Naive thymus-derived CD4-positive, alpha-beta T cell (primary cell): ENCODE measurements around the gene TPMT. TPM values are rescaled to one million over a fixed set of nuclear protein-coding genes. Genes with fewer than 3 reads are reported as not detected.
"Not testable (repeated sequence)": the region's sequence is repeated elsewhere in the genome, so short reads cannot be mapped to it uniquely, and the experiment has no call there.

Experiments used
- ATAC-seq: fragments of 150-1000 bp; cut with Tn5 transposase; 2 replicates; pipeline ENCODE4 v1.10.0; 2021; ENCODE audit warnings: mild to moderate bottlenecking, moderate library complexity
- CTCF ChIA-PET: fragments of 350-600 bp; sonication (Branson Sonifier 250); formaldehyde crosslinking; loops from one replicate; lab custom pipeline; 2021; ENCODE audit warnings: antibody characterized with exemption; lab: Charles Lee
- POLR2A ChIA-PET: fragments of 350-600 bp; sonication (Branson Sonifier 250); formaldehyde crosslinking; loops from one replicate; lab custom pipeline; 2021; ENCODE audit warnings: antibody characterized with exemption, inconsistent platforms; lab: Charles Lee
- DNase-seq, 9 donors: peaks; one replicate each; pipeline versions ENCODE4 v3.0.0 to v3.0.0-alpha.2; 2020 to 2022; ENCODE audit warnings: mixed read lengths in 1 of 9
- H3K27ac ChIP-seq: one replicate; pipeline ENCODE4 v1.7.0; 2013; ENCODE audit warnings: mild to moderate bottlenecking, low read depth, low read length, moderate library complexity
- H3K27me3 ChIP-seq, 2 donors: one replicate each; pipeline ENCODE4 v1.7.0; 2013; ENCODE audit warnings: low read length in 2 of 2, mild to moderate bottlenecking in 2 of 2, moderate library complexity in 2 of 2; ENCODE audit not compliant: control insufficient read depth in 2 of 2, insufficient read depth in 2 of 2
- H3K36me3 ChIP-seq, 3 experiments: 1 replicate in 2 of 3; 2 replicates in 1 of 3; pipeline ENCODE4 v1.7.0; 2013; ENCODE audit warnings: low read length in 3 of 3, mild to moderate bottlenecking in 3 of 3, moderate library complexity in 1 of 3; ENCODE audit not compliant: insufficient read depth in 3 of 3, control insufficient read depth in 2 of 3
- H3K4me1 ChIP-seq, 2 donors: one replicate each; pipeline ENCODE4 v1.7.0; 2013; ENCODE audit warnings: low read length in 2 of 2, mild to moderate bottlenecking in 2 of 2, moderate library complexity in 1 of 2; ENCODE audit not compliant: control insufficient read depth in 2 of 2, insufficient read depth in 2 of 2
- H3K4me3 ChIP-seq: 2 replicates; pipeline ENCODE4 v1.7.0; 2013; ENCODE audit warnings: mild to moderate bottlenecking, low read length
- H3K9me3 ChIP-seq, 3 experiments: 1 replicate in 2 of 3; 2 replicates in 1 of 3; pipeline ENCODE4 v1.7.0; 2013; ENCODE audit warnings: low read length in 3 of 3; ENCODE audit not compliant: control insufficient read depth in 2 of 3
- H3K27ac Mint-ChIP-seq, 9 donors: one replicate each; pipeline ENCODE4 v1.8.0; 2020 to 2022; ENCODE audit warnings: mixed read lengths in 9 of 9, mild to moderate bottlenecking in 8 of 9, moderate library complexity in 5 of 9, inconsistent platforms in 2 of 9
- H3K27me3 Mint-ChIP-seq, 5 donors: one replicate each; pipeline ENCODE4 v1.8.0; 2021 to 2022; ENCODE audit warnings: mixed read lengths in 5 of 5, mild to moderate bottlenecking in 1 of 5
- H3K36me3 Mint-ChIP-seq, 5 donors: one replicate each; pipeline ENCODE4 v1.8.0; 2020 to 2022; ENCODE audit warnings: mixed read lengths in 5 of 5, mild to moderate bottlenecking in 3 of 5, inconsistent platforms in 1 of 5
- H3K4me1 Mint-ChIP-seq, 7 donors: one replicate each; pipeline ENCODE4 v1.8.0; 2020 to 2022; ENCODE audit warnings: mixed read lengths in 7 of 7, mild to moderate bottlenecking in 3 of 7, inconsistent platforms in 1 of 7
- H3K4me3 Mint-ChIP-seq, 10 donors: one replicate each; pipeline ENCODE4 v1.8.0; 2020 to 2022; ENCODE audit warnings: mild to moderate bottlenecking in 10 of 10, mixed read lengths in 10 of 10, moderate library complexity in 6 of 10, inconsistent platforms in 2 of 10
- H3K9me3 Mint-ChIP-seq, 11 donors: one replicate each; pipeline ENCODE4 v1.8.0; 2020 to 2022; ENCODE audit warnings: mixed read lengths in 11 of 11, mild to moderate bottlenecking in 4 of 11, inconsistent platforms in 1 of 11, moderate library complexity in 1 of 11
- intact Hi-C, 2 donors: fragments of 100-400 bp; cut with micrococcal nuclease; formaldehyde crosslinking; loops; one replicate each; pipeline ENCODE4 v1.15.1; 2023
- polyA plus RNA-seq, 2 donors: library from polyadenylated mRNA; unstranded; fragments of 300-500 nt; fragmentation: Illumina TruSeq; gene quantifications; one replicate each; pipeline ENCODE4 v1.2.3, GENCODE V29; 2021
- total RNA-seq, 6 experiments: library from RNA in 5 of 6; stranded (reverse) in 5 of 6; gene quantifications; 1 replicate in 5 of 6; 2 replicates in 1 of 6; pipeline ENCODE4 v1.2.3 and lab custom pipeline; 2021 to 2026

TPMT gene
- total and polyA plus RNA-seq, 7 experiments from 2014 or later = 2.9 to 13.1 (median 6.0) TPM

GRCh38 chr6:18177286-18177965, 22.5 kb upstream of the TPMT start:
- ChIA-PET POLR2A (no interaction called here), CTCF (no interaction called here)
- H3K4me3 ChIP-seq = no peak overlapping the region
- no peaks in the 10 kb centered on the region for H3K9me3 ChIP-seq
- H3K4me1 Mint-ChIP-seq = peaks cover 0 to 31% (median 12%) of the 10 kb centered on the region in 7 donors
- H3K4me1 ChIP-seq = no peaks in the 10 kb centered on the region
- H3K36me3 ChIP-seq = peaks cover 0 to 9% (median 0%) of the 10 kb centered on the region in 3 experiments
- H3K9me3 Mint-ChIP-seq = peaks cover 0 to 3% (median 0%) of the 10 kb centered on the region in 11 donors
- no peaks in the 10 kb centered on the region for H3K27me3 ChIP-seq
- no peak for ATAC-seq
- H3K27ac Mint-ChIP-seq = no peak overlapping the region
- peaks cover 17 to 78% (median 62%) of the 10 kb centered on the region in 5 donors for H3K36me3 Mint-ChIP-seq
- intact Hi-C loops = no loop called here
- H3K27me3 Mint-ChIP-seq = no peaks in the 10 kb centered on the region
- no peak overlapping the region for H3K27ac ChIP-seq
- no peak for DNase-seq
- H3K4me3 Mint-ChIP-seq = no peak overlapping the region

DNA sequence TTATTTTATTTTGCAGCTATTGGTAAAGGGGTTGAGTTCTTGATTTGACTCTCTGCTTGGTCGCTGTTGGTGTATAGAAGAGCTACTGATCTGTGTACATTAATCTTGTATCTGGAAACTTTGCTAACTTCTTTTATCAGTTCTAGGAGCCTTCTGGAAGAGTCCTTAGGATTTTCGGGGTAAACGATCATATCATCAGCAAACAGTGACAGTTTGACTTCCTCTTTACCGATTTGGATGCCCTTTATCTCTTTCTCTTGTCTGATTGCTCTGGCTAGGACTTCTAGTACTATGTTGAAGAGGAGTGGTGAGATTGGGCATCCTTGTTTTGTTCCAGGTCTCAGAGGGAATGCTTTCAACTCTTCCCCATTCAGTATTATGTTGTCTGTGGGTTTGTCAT, 21.3 kb upstream of the TPMT start:
- intact Hi-C loops, ATAC-seq, H3K27me3 ChIP-seq, H3K27ac ChIP-seq, POLR2A ChIA-PET, H3K9me3 Mint-ChIP-seq, H3K4me3 Mint-ChIP-seq, H3K4me3 ChIP-seq, H3K9me3 ChIP-seq, H3K4me1 ChIP-seq, DNase-seq, CTCF ChIA-PET, H3K27me3 Mint-ChIP-seq: not testable (repeated sequence)
- H3K4me1 Mint-ChIP-seq = peaks cover 0 to 31% (median 10%) of the 10 kb centered on the region in 7 donors
- H3K36me3 Mint-ChIP-seq = peaks cover 18 to 76% (median 56%) of the 10 kb centered on the region in 5 donors
- H3K27ac Mint-ChIP-seq = peak overlapping the region in 1 of 9 donors; percentile 1
- peaks cover 0 to 13% (median 4%) of the 10 kb centered on the region in 3 experiments for H3K36me3 ChIP-seq

DNA sequence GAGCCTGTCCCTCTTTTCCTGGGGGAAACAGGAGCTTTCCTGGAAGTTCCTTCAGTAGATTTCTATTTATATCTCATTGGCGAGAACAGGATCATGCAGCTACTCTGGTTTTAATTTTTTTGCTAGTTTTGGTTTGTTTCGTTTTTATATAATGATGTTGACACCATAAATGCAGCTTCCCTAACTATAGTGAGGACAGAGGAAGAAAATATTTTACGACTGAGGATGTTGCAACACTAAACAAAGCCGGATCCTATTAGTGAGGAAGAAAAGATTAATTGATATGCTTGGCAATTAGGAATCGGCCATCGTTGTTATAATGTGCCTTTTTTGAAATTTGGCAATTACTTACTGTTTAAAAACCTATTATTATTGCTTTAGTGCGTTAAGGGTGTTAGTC, 17.0 kb upstream of the TPMT start:
- H3K27me3 Mint-ChIP-seq = no peaks in the 10 kb centered on the region
- Histone ChIP-seq H3K4me1 (no peaks in the 10 kb centered on the region), H3K36me3 (peaks cover 0 to 27% (median 11%) of the 10 kb centered on the region in 3 experiments), H3K9me3 (no peaks in the 10 kb centered on the region), H3K27ac (no peak overlapping the region), H3K27me3 (no peaks in the 10 kb centered on the region), H3K4me3 (no peak overlapping the region)
- ChIA-PET POLR2A (no interaction called here), CTCF (no interaction called here)
- peaks cover 0 to 9% (median 3%) of the 10 kb centered on the region in 11 donors for H3K9me3 Mint-ChIP-seq
- no peak overlapping the region for H3K4me3 Mint-ChIP-seq
- peaks cover 20 to 65% (median 47%) of the 10 kb centered on the region in 5 donors for H3K36me3 Mint-ChIP-seq
- H3K27ac Mint-ChIP-seq = no peak overlapping the region
- peaks cover 0 to 14% (median 6%) of the 10 kb centered on the region in 7 donors for H3K4me1 Mint-ChIP-seq
- ATAC-seq (no peak), DNase-seq (no peak)
- intact Hi-C loops = no loop called here

DNA sequence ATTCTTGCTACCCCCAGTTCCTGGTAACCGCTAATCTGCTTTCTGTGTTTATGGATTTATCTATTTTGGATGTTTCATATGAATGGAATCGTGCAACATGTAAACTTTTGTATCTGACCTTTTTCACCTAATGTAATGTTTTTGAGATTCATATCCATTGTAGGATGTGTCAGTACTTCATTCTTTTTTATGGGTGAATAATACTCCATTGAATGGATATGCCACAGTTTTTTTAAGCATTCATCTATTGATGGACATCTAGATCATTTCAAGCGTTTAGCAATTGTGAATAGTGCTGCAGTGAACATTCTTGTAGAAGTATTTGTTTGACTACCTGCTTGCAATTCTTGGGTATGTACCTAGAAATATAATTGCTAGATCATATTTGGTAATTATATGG, 13.4 kb upstream of the TPMT start:
- no peak overlapping the region for H3K27ac Mint-ChIP-seq
- POLR2A ChIA-PET = no interaction called here
- H3K36me3 Mint-ChIP-seq = peaks cover 8 to 37% (median 26%) of the 10 kb centered on the region in 5 donors
- CTCF ChIA-PET = no interaction called here
- no peak overlapping the region for H3K4me3 Mint-ChIP-seq
- DNase-seq = no peak
- H3K36me3 ChIP-seq = peaks cover 0 to 41% (median 11%) of the 10 kb centered on the region in 3 experiments
- H3K4me1 Mint-ChIP-seq = peaks cover 0 to 2% (median 0%) of the 10 kb centered on the region in 7 donors
- H3K9me3 Mint-ChIP-seq = peaks cover 0 to 9% (median 2%) of the 10 kb centered on the region in 11 donors
- no peaks in the 10 kb centered on the region for H3K27me3 Mint-ChIP-seq
- no peak overlapping the region for H3K27ac ChIP-seq
- intact Hi-C loops = no loop called here
- no peak for ATAC-seq
- no peaks in the 10 kb centered on the region for H3K4me1 ChIP-seq
- no peaks in the 10 kb centered on the region for H3K27me3 ChIP-seq
- H3K4me3 ChIP-seq = no peak overlapping the region
- no peaks in the 10 kb centered on the region for H3K9me3 ChIP-seq

- Histone ChIP-seq H3K27me3 (no peaks in the 10 kb centered on the region), H3K36me3 (peaks cover 1 to 53% (median 7%) of the 10 kb centered on the region in 3 experiments), H3K27ac (no peak overlapping the region), H3K4me1 (no peaks in the 10 kb centered on the region), H3K4me3 (no peak overlapping the region), H3K9me3 (no peaks in the 10 kb centered on the region)
- no peak overlapping the region for H3K4me3 Mint-ChIP-seq
- H3K4me1 Mint-ChIP-seq = peaks cover 0 to 3% (median 0%) of the 10 kb centered on the region in 7 donors
- POLR2A ChIA-PET = no interaction called here
- peaks cover 8 to 45% (median 31%) of the 10 kb centered on the region in 5 donors for H3K36me3 Mint-ChIP-seq
- DNase-seq (no peak), ATAC-seq (peak; percentile 45)
- peaks cover 0 to 9% (median 2%) of the 10 kb centered on the region in 11 donors for H3K9me3 Mint-ChIP-seq
- CTCF ChIA-PET = no interaction called here
- intact Hi-C loops = no loop called here
- no peak overlapping the region for H3K27ac Mint-ChIP-seq
- H3K27me3 Mint-ChIP-seq = no peaks in the 10 kb centered on the region
Observed at GRCh38 chr6:18166312-18167036, 11.6 kb upstream of the TPMT start.

DNA sequence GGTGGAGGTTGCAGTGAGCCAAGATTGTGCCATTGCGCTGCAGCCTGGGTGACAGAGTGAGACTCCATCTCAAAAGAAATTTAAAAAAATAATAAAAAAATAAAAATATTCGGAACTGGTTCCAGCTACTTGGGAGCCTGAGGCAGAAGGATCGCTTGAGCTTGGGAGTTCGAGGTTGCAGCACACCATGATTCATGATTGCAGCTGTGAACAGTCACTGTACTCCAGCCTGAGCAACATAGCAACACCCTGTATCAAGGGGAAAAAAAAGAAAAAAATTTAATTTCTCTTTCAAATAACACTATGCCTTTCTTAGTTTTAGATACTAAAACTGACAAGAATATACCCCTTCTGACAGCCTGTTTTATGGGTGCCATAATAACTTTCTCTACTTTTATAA, 10.9 kb upstream of the TPMT start:
- H3K27ac ChIP-seq = no peak overlapping the region
- DNase-seq (no peak), ATAC-seq (peak; percentile 26)
- Mint-ChIP-seq H3K4me1 (peaks cover 0 to 9% (median 0%) of the 10 kb centered on the region in 7 donors), H3K27me3 (no peaks in the 10 kb centered on the region), H3K36me3 (peaks cover 8 to 51% (median 34%) of the 10 kb centered on the region in 5 donors), H3K4me3 (no peak overlapping the region), H3K27ac (no peak overlapping the region), H3K9me3 (peaks cover 0 to 9% (median 2%) of the 10 kb centered on the region in 11 donors)
- intact Hi-C loops = no loop called here
- POLR2A ChIA-PET = no interaction called here
- no peaks in the 10 kb centered on the region for H3K9me3 ChIP-seq
- CTCF ChIA-PET = no interaction called here
- no peak overlapping the region for H3K4me3 ChIP-seq
- no peaks in the 10 kb centered on the region for H3K27me3 ChIP-seq
- no peaks in the 10 kb centered on the region for H3K4me1 ChIP-seq
- H3K36me3 ChIP-seq = peaks cover 5 to 60% (median 7%) of the 10 kb centered on the region in 3 experiments
